ENCODE results near the gene KRTAP3-2. TPM values are rescaled to one million over a fixed set of nuclear protein-coding genes. Genes with fewer than 3 reads are reported as not detected.
"Not testable (repeated sequence)": the region's sequence is repeated elsewhere in the genome, so short reads cannot be mapped to it uniquely, and the experiment has no call there.

Gene KRTAP3-2
- total RNA-seq, 2 experiments from 2014 or later: not detected

DNA sequence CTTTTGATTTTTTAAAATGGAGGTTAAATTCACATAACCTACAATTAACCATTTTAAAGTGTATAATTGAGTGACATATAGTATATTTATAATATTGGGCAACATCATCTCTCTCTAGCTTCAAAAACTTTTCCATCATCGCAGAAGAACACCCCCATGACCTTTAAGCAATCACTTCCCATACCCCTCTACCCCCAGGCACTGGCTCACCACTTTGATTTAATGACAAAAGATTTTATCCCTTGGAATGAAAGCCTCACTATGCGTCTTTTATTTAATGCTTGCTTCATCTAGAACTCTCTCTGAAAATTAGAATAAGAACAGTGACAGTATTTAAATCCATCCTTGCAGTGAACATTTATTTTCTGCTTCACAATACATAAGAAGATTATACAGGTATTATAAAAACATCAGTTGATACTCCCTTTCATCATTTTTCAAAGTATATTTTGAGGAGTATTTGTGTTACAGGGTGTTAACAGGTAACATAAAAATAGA, 38.2 kb upstream of the KRTAP3-2 start:
- intact Hi-C loops (cut with micrococcal nuclease): no loop called here
- POLR2A ChIA-PET: no interaction called here
- TF ChIP-seq, protein P1, sequence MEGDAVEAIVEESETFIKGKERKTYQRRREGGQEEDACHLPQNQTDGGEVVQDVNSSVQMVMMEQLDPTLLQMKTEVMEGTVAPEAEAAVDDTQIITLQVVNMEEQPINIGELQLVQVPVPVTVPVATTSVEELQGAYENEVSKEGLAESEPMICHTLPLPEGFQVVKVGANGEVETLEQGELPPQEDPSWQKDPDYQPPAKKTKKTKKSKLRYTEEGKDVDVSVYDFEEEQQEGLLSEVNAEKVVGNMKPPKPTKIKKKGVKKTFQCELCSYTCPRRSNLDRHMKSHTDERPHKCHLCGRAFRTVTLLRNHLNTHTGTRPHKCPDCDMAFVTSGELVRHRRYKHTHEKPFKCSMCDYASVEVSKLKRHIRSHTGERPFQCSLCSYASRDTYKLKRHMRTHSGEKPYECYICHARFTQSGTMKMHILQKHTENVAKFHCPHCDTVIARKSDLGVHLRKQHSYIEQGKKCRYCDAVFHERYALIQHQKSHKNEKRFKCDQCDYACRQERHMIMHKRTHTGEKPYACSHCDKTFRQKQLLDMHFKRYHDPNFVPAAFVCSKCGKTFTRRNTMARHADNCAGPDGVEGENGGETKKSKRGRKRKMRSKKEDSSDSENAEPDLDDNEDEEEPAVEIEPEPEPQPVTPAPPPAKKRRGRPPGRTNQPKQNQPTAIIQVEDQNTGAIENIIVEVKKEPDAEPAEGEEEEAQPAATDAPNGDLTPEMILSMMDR (IDR thresholded peaks at IDR 0.05): no peak
- no peak overlapping the region for H3K27ac Mint-ChIP-seq
- peaks cover 1% of the 10 kb centered on the region for H3K9me3 Mint-ChIP-seq
- no peak overlapping the region for H3K4me3 Mint-ChIP-seq
- no peak for ATAC-seq
- CTCF ChIA-PET: interaction anchor here (0.8 kb wide), 1 partner anchor 21 kb away, joined by 3 read pairs; no protein-coding TSS in a partner anchor
- DNase-seq: no peak
- H3K4me1 Mint-ChIP-seq (ENCODE audit: low read depth): no peaks in the 10 kb centered on the region
- H3K27me3 Mint-ChIP-seq: peaks cover 3% of the 10 kb centered on the region
- H3K36me3 Mint-ChIP-seq (ENCODE audit: low read depth): no peaks in the 10 kb centered on the region

GRCh38 chr17:41034346-41034935, 34.7 kb upstream of the KRTAP3-2 start, which contains the start of gene KRTAP1-3:
Gene KRTAP1-3, minus strand, starts transcription at chr17:41034874. Its CDS starts 53 bp downstream, at chr17:41034821.
- H3K36me3 Mint-ChIP-seq (ENCODE audit: low read depth); H3K4me3 Mint-ChIP-seq; H3K4me1 Mint-ChIP-seq (ENCODE audit: low read depth); H3K27ac Mint-ChIP-seq; ATAC-seq; DNase-seq; intact Hi-C loops (cut with micrococcal nuclease); CTCF ChIA-PET; H3K9me3 Mint-ChIP-seq; POLR2A ChIA-PET: not testable (repeated sequence)
- peaks cover 13% of the 10 kb centered on the region for H3K27me3 Mint-ChIP-seq

DNA sequence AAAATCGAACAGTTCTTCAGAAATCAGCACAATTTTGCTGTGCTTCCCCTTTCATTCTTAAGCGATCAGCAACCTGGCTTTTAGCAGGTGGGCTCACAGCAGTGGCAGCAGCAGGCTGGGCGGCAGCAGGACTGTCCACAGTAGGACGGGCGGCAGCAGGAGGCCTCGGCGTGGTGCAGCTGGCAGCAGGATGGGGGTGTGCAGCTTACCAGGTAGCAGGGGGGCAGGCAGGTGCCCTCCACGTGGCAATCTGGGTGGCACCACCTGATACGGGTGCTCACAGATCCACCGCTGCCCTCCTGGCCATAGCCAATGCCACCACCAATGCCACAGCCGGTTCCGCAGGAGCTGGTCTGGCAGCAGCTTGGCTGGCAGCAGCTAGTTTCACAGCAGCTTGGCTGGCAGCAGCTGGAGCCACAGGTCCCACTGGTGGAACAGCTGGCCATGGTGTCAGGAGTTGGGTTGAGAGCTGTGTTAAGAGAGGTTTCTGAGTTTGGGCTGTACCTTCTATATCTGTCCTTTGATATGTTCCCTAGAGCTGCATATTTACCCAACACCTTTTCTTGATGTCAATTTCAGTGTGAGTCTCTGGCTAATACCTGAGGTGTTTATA, 30.0 kb upstream of the KRTAP3-2 start, which contains the start of gene KRTAP1-4:
KRTAP1-4 (minus strand) TSS at position 563 of the 613 bp plus-strand sequence; CDS start at position 446, 117 bp downstream.
- ChIA-PET POLR2A (no interaction called here), CTCF (no interaction called here)
- H3K9me3 Mint-ChIP-seq: no peaks in the 10 kb centered on the region
- no peak within 1 kb of the TSS for H3K27ac Mint-ChIP-seq
- peaks cover 19% of the 10 kb centered on the region for H3K27me3 Mint-ChIP-seq
- H3K4me3 Mint-ChIP-seq: no peak within 1 kb of the TSS
- ATAC-seq (no peak), DNase-seq (no peak)
- no peaks in the 10 kb centered on the region for H3K4me1 Mint-ChIP-seq (ENCODE audit: low read depth)
- TF ChIP-seq, protein P1 (IDR thresholded peaks at IDR 0.05): no peak
- intact Hi-C loops (cut with micrococcal nuclease): no loop called here
- no peaks in the 10 kb centered on the region for H3K36me3 Mint-ChIP-seq (ENCODE audit: low read depth)

DNA sequence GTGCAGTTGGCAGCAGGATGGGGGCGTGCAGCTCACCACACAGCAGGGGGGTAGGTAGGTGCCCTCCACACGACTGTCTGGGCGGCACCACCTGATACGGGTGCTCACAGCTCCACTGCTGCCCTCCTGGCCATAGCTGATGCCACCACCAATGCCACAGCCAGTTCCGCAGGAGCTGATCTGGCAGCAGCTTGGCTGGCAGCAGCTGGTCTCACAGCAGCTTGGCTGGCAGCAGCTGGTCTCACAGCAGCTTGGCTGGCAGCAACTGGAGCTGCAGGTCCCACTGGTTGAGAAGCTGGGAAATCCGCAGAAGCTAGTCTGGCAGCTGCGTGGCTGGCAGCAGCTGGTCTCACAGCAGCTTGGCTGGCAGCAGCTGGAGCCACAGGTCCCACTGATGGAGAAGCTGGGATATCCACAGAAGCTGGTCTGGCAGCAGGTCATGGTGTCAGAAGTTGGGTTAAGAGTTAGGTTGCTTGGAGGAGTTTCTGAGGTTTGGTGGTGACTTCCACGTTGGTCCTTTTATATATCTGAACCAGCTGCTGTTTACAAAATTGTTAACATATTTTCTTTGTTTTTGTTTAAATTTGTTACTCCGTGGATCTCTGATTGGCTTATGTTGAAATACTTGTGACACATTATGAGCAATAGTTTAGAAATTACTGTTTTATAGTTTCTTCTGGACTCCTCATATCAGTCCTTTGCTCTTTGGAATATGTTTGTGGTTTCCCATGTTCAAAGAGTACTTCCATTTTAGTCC, 27.2 kb upstream of the KRTAP3-2 start, which contains the start of gene KRTAP1-5:
KRTAP1-5 (minus strand) TSS at position 494 of the 757 bp plus-strand sequence; CDS start at position 441, 53 bp downstream.
- Mint-ChIP-seq H3K4me1 (ENCODE audit: low read depth) (no peaks in the 10 kb centered on the region), H3K27me3 (peaks cover 17% of the 10 kb centered on the region), H3K27ac (no peak within 1 kb of the TSS), H3K4me3 (no peak within 1 kb of the TSS), H3K9me3 (no peaks in the 10 kb centered on the region), H3K36me3 (ENCODE audit: low read depth) (no peaks in the 10 kb centered on the region)
- intact Hi-C loops (cut with micrococcal nuclease): no loop called here
- DNase-seq (no peak), ATAC-seq (no peak)
- POLR2A ChIA-PET: no interaction called here
- TF ChIP-seq, protein P1 (IDR thresholded peaks at IDR 0.05): no peak
- CTCF ChIA-PET: no interaction called here

- H3K27ac Mint-ChIP-seq: no peak overlapping the region
- DNase-seq (no peak), ATAC-seq (no peak)
- ChIA-PET POLR2A (no interaction called here), CTCF (no interaction called here)
- H3K4me3 Mint-ChIP-seq: no peak overlapping the region
- intact Hi-C loops (cut with micrococcal nuclease): no loop called here
- TF ChIP-seq, protein P1 (IDR thresholded peaks at IDR 0.05): no peak
- no peaks in the 10 kb centered on the region for H3K9me3 Mint-ChIP-seq
- peaks cover 6% of the 10 kb centered on the region for H3K27me3 Mint-ChIP-seq
- no peaks in the 10 kb centered on the region for H3K4me1 Mint-ChIP-seq (ENCODE audit: low read depth)
- H3K36me3 Mint-ChIP-seq (ENCODE audit: low read depth): no peaks in the 10 kb centered on the region
Observed at GRCh38 chr17:41024697-41025096, 25.0 kb upstream of the KRTAP3-2 start.

All from activated CD8-positive, alpha-beta T cell treated with anti-CD3 and anti-CD28 coated beads for 36 hours (primary cell).